Motor neuron (in vitro differentiated cells): ENCODE data around the gene TEAD4. TPM values are rescaled to one million over a fixed set of nuclear protein-coding genes. Genes with fewer than 3 reads are reported as not detected.
"Not testable (repeated sequence)": the region's sequence is repeated elsewhere in the genome, so short reads cannot be mapped to it uniquely, and the experiment has no call there.

Experiments used
- ATAC-seq, 8 experiments: fragments of 200-7000 bp; cut with Tn5 transposase; replicated peaks in 6 of 8; 2 replicates each; pipeline ENCODE4 v1.8.0; 2021; ENCODE audit warnings: mild to moderate bottlenecking in 8 of 8, moderate library complexity in 8 of 8
- H3K27ac ChIP-seq, 2 donors: fragments of 250-450 bp; sonication (Bioruptor Pico); 2 replicates each; pipeline ENCODE4 v1.9.0; 2021; ENCODE audit warnings: antibody characterized with exemption in 2 of 2, mild to moderate bottlenecking in 2 of 2, moderate library complexity in 1 of 2
- H3K4me1 ChIP-seq, 2 donors: fragments of 250-450 bp; sonication (Bioruptor Pico); replicated peaks in 1 of 2; 2 replicates each; pipeline ENCODE4 v1.6.1; 2021; ENCODE audit warnings: antibody characterized with exemption in 2 of 2, mild to moderate bottlenecking in 2 of 2, moderate library complexity in 1 of 2
- H3K4me3 ChIP-seq, 5 donors: fragments of 250-450 bp; sonication (Bioruptor Pico); 2 replicates each; pipeline ENCODE4 v1.9.0; 2021; ENCODE audit warnings: antibody characterized with exemption in 5 of 5, mild to moderate bottlenecking in 5 of 5, moderate library complexity in 4 of 5
- WGBS, 10 experiments: fragments of 450-650 bp; shearing (Covaris generic); methylation state at CpG; one replicate each; pipeline ENCODE4 v1.0.0; 2022; 5-methylcytosine and 5-hydroxymethylcytosine counted together
- in situ Hi-C, 9 experiments: fragments of 400-800 bp; cut with MboI; loops; one replicate each; pipeline ENCODE4 v1.15.0; 2021; ENCODE audit warnings: low sequenced_read_pairs in 9 of 9, low pct_unique_long_range_greater_than_20kb in 2 of 9; ENCODE audit not compliant: unreplicated experiment in 9 of 9
- total RNA-seq, 8 experiments: library from RNA; unstranded; fragments of 300-600 nt; gene quantifications; 2 replicates each; pipeline versions ENCODE4 v1.2.3 to v1.2.4, GENCODE V29; 2022

TEAD4 gene
- total RNA-seq, 8 experiments from 2014 or later = 0.98 to 21.0 (median 9.1) TPM

DNA sequence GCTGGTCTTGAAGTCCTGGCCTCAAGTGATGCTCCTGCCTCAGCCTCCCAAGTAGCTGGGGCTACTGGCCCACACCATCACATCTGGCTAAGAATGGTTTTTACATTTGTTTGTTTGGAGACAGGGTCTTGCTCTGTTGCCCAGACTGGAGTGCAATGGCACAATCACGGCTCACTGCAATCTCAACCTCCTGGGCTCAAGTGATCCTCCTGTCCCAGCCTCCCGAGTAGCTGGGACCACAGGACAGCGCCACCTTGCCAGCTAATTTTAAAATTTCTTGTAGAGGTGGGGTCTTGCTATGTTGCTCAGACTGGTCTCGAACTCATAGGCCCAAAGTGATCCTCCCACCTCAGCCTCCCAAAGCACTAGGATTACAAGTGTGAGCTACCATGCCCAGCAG is 89.3 kb downstream of the TEAD4 start:
- 80 to 100% (median 100%) methylated on average over 1 of the region's 4 CpGs; no CpG with 5 or more reads in 7 of the 10 experiments for WGBS, 10 experiments
- no peaks in the 10 kb centered on the region for H3K4me1 ChIP-seq
- no peak overlapping the region for H3K4me3 ChIP-seq
- H3K27ac ChIP-seq = no peak overlapping the region
- in situ Hi-C loops = loop anchor here in 5 of 9 experiments (25.0 kb wide), 2 partner anchors 186 to 211 kb away; partner anchors contain the start of genes TEX52 (in 4 of the 5) and NRIP2 (in 1 of the 5)
- ATAC-seq = no peak

DNA sequence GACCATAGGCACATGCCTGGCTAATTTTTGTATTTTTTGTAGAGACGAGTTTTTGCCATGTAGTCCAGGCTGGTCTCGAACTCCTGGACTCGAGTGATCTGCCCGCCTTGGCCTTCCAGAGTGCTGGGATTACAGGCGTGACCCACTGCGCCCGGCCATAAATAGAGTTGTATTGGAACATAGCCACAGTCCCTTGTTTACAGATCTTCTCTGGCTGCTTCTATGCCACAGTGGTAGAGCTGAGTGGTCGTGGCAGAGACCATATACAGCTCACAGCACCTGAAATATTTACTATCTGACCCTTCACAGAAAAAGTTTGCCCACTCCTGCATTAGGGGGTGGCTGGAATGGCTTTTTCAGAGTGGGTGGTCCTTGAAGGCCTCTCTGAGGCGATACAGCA is 90.0 kb downstream of the TEAD4 start:
- in situ Hi-C loops = loop anchor here in 5 of 9 experiments (25.0 kb wide), 2 partner anchors 187 to 212 kb away; partner anchors contain the start of genes TEX52 (in 4 of the 5) and NRIP2 (in 1 of the 5)
- Histone ChIP-seq H3K27ac (no peak overlapping the region), H3K4me3 (no peak overlapping the region), H3K4me1 (no peaks in the 10 kb centered on the region)
- ATAC-seq = no peak
- WGBS, 10 experiments = 60 to 93% (median 83%) methylated on average over 2 to 8 of the region's 9 CpGs; no CpG with 5 or more reads in 4 of the 10 experiments

DNA sequence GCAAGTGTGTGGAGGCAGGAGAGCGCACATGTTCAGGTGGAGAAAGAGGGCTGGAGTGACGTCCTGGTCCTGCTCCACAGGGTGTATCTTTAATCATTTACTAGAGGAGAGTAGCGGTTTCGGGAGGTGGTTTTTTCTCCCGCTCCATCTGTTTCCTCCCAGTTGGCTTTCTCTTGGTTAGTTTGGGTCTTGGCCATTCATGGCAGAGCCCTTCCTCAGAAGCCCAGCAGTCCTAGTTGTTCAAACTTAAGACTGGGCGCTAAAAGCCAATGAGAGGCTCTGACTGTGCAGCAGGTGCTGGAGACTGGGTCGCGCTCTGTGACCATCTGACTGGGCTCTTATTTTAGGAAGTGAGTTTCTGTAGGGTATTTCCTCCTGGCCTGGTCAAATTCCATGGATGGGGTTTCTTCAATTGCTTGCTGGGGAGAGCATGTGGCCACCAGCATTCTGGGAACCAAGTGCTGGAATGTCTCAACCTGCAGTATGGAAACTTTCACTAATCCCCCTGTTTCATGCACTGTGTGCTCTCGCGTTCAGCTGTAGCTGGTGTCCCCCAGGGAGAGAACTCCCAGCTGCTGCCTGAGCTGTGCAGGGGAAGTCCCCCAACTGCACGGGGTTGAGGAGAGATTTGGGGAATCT is 90.5 kb downstream of the TEAD4 start:
- Histone ChIP-seq H3K4me3 (no peak overlapping the region), H3K4me1 (no peaks in the 10 kb centered on the region), H3K27ac (no peak overlapping the region)
- ATAC-seq = no peak
- in situ Hi-C loops = loop anchor here in 5 of 9 experiments (25.0 kb wide), 2 partner anchors 187 to 212 kb away; partner anchors contain the start of genes TEX52 (in 4 of the 5) and NRIP2 (in 1 of the 5)
- WGBS, 10 experiments = 50 to 92% (median 79%) methylated on average over 1 to 9 of the region's 11 CpGs; no CpG with 5 or more reads in 2 of the 10 experiments

DNA sequence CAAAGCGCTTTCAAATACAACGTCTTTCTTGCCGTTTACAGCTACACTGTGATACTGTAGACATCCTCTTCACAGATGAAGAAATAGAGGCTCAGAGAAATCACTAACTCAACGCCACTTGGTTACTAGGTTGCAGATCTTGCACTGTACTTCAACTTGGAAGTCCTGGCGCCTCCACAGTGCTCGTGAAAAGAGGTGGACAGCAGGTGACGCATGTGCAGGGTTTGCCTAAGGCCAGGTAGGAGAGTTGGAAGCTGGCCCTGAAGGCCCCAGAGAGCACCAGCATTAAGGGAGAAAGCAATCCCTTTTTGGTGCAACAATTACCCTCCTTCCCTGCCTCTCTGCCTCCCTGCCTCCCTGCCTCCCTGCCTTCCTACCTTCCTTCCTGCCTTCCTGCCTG is 95.2 kb downstream of the TEAD4 start:
- WGBS, 10 experiments = 71 to 100% (median 96%) methylated on average over 1 to 7 of the region's 7 CpGs; no CpG with 5 or more reads in 5 of the 10 experiments
- Histone ChIP-seq H3K4me3 (no peak overlapping the region), H3K27ac (no peak overlapping the region), H3K4me1 (no peaks in the 10 kb centered on the region)
- ATAC-seq = no peak
- in situ Hi-C loops = no loop called here

DNA sequence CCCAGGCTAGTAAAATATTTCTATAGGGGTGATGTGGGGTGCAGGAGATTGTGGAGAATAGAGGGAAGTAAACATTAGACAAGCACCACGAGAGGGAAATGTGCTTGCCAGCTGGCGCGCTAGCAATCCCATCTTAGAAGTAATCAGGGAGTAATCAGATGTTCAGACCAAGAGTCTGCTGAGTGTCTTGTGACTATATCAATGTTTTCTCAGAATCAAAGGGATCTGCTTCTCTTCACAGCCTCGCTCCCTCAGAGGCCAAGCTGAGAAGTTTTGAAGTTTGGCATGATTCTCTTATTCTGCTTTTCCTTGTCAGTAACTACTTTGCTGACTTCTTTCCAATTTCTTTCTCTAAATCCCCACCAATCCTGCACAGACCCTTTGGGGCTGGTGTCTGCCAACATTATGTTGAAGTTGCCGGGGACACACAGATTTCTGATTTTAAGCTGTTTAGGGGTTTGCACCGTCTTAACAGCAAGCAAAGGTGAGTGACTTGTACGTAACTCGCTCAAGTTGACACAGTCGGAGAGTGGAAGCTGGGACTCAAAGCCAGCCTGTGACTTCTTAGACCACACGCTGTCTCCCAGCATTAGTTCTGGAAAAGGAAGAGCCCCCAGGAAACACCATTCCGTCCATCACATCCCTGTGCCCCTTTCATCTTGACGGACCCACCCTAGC is 96.0 kb downstream of the TEAD4 start:
- in situ Hi-C loops = no loop called here
- Histone ChIP-seq H3K4me1 (no peaks in the 10 kb centered on the region), H3K4me3 (no peak overlapping the region), H3K27ac (no peak overlapping the region)
- peak in 2 of 8 experiments; percentile 25 to 32 for ATAC-seq
- 20 to 95% (median 78%) methylated on average over 2 to 11 of the region's 12 CpGs for WGBS, 10 experiments

DNA sequence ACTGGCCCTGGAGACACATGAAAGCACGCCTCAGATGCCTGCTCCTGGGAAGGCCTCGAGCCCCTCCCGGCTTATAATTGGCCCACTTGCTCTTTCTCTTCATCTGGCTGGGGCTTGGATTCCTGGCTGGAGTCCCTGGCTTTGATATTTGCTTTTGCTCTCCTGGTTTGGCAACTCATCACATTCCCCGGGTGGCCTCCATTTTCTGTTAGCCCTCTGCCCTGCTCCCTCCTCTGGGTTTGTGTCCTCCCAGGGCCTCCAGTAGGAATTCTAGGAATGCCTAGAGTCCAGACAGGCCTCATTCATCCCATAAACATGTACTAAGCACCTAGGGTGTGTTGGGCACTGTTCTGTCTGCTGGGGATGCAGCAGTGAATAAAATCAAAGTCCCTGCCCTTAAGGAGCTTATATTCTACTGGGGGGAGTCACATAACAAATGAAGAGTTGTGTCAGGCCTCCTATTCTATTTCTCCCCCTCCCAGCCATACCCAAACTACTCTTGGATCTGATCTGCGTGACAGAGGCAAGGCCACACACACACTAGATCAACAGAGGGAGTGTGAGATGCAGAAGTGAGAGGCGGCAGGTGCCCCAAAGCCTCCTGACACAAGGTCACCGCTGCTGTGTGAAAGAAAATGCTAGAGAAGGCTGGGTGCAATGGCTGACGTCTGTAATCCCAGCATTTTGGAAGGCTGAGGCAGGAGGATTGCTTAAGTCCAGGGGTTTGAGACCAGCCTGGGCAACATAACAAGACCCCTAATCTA is 96.7 kb downstream of the TEAD4 start:
- H3K4me1 ChIP-seq = no peaks in the 10 kb centered on the region
- peak in 1 of 8 experiments; percentile 74 for ATAC-seq
- no peak overlapping the region for H3K27ac ChIP-seq
- in situ Hi-C loops = no loop called here
- no peak overlapping the region for H3K4me3 ChIP-seq
- 30 to 92% (median 67%) methylated on average over 1 to 7 of the region's 8 CpGs; no CpG with 5 or more reads in 2 of the 10 experiments for WGBS, 10 experiments

DNA sequence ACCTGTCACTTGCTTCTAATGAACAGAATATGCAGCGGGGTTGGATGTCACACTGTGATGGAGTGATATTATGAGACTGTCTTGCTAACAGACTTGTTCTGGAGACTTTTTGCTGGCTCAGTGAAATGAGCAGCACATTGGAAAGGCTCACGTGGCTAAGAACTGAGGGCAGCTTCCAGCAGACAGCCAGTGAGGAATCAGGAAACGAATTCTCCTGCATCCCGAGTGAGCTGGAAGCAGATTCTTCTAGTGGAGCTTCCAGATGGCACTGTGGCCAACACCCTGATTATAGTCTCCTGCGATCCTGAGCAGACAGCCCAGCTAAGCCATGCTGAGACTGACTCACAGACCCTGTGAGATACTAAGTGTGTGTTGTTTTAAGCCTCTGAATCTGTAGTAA is 101.9 kb downstream of the TEAD4 start:
- in situ Hi-C loops = no loop called here
- Histone ChIP-seq H3K4me3 (no peak overlapping the region), H3K27ac (no peak overlapping the region), H3K4me1 (no peaks in the 10 kb centered on the region)
- 0 to 67% (median 58%) methylated on average over 1 to 5 of the region's 5 CpGs; no CpG with 5 or more reads in 3 of the 10 experiments for WGBS, 10 experiments
- peak in 7 of 8 experiments; percentile 16 to 99 (median 64) for ATAC-seq

DNA sequence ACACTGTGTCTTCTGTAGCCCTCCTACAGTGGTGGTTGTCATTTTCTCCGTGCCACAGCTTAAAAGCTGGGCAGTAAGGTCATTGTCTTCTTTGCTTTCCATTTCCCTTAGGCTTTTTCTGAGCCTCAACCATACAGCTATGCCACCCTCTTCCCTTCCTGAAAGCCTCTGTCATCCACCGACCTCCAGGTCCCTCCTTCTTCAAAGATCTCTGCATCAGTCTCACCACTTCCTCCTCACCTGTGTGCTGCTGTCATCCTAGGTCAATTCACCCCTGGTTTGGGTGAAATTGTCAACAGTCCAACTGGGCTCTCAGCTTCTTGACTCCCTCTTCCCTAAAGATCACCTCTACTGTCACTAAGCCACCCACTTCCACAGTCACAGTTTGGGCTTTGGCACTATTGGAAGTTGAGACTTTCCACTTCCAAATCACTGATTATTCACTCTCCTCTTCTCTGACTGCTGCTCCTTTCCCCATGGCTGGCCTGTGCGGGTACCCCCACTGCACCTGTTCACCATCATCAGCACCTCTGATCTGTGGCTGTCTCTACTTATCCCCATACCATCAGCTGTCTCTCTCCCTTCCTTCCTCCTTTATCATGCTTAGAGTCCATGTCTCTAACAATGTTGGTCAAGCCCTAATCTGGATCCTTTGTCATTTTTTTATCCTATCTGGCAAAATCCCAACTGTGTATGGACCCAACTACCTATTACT is 102.5 kb downstream of the TEAD4 start:
- Histone ChIP-seq H3K4me3 (no peak overlapping the region), H3K27ac (no peak overlapping the region), H3K4me1 (no peaks in the 10 kb centered on the region)
- peak in 1 of 8 experiments; percentile 3 for ATAC-seq
- in situ Hi-C loops = no loop called here
- 13 to 92% (median 52%) methylated on average over 1 to 3 of the region's 3 CpGs; no CpG with 5 or more reads in 2 of the 10 experiments for WGBS, 10 experiments

DNA sequence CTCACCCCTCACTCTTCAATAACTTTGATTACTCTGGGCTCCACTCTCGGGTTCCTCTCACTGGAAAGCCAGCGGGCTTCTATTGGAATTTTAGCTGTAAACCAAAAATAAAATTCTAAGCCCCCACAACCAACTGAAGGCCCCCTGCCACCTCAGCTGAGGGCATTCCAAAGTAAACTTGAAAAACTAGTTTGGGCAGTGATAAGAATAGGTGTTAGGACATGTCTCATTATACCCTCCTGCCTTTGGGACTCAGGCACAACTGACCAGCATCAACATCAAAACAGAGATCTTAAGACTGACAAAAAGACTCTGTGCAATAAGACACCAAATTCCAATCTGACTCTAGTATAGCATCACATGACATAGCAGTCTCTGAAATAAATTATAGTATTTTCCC is 106.1 kb downstream of the TEAD4 start:
- ATAC-seq = no peak
- H3K27ac ChIP-seq = no peak overlapping the region
- H3K4me1 ChIP-seq = no peaks in the 10 kb centered on the region
- WGBS, 10 experiments = 50 to 100% (median 77%) methylated on average over 1 to 2 of the region's 2 CpGs; no CpG with 5 or more reads in 4 of the 10 experiments
- in situ Hi-C loops = no loop called here
- H3K4me3 ChIP-seq = no peak overlapping the region

DNA sequence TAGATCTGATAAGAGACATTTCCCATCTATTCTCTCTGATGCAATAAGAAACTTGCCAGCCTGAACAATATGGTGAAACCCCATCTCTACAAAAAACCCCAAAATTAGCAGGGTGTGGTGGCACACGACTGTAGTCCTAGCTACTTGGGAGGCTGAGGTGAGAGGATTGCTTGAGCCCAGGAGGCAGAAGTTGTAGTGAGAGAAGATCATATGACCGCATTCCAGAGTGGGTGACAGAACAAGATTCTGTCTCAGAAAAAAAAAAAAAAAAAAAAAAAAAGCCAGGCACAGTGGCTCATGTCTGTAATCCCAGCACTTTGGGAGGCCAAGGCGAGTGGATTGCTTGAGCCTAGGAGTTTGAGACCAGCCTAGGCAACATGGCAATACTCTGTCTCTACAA is 106.6 kb downstream of the TEAD4 start:
- H3K4me1 ChIP-seq, ATAC-seq, H3K27ac ChIP-seq, in situ Hi-C loops, H3K4me3 ChIP-seq: not testable (repeated sequence)
- WGBS, 10 experiments = 0 to 94% (median 67%) methylated on average over 1 to 3 of the region's 3 CpGs; no CpG with 5 or more reads in 5 of the 10 experiments

DNA sequence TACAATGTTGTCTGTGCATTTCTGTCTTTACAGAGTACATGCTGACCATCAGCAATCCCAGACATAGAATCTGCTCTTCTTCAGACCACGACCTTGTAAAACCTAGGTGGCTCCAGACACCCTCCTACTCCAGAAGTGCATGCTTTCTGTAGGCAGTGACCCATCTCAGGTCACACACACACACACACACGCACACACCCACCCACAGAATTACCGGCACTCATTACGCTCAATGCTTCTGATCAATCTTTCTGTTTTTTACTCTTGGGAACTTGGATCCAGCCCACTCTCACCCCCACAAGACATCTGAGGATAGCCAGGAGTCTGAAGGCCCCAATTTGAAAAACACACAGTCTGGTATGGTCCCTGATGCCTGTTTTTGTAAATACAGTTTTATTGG is 110.5 kb downstream of the TEAD4 start:
- H3K4me1 ChIP-seq = peaks cover 3 to 6% of the 10 kb centered on the region in 2 donors
- H3K4me3 ChIP-seq = no peak overlapping the region
- in situ Hi-C loops = loop anchor here in 1 of 9 experiments (10.0 kb wide), 1 partner anchor 205 kb away; no protein-coding TSS in a partner anchor
- no peak overlapping the region for H3K27ac ChIP-seq
- 20 to 90% (median 67%) methylated on average over 1 to 4 of the region's 4 CpGs; no CpG with 5 or more reads in 1 of the 10 experiments for WGBS, 10 experiments
- ATAC-seq = no peak

DNA sequence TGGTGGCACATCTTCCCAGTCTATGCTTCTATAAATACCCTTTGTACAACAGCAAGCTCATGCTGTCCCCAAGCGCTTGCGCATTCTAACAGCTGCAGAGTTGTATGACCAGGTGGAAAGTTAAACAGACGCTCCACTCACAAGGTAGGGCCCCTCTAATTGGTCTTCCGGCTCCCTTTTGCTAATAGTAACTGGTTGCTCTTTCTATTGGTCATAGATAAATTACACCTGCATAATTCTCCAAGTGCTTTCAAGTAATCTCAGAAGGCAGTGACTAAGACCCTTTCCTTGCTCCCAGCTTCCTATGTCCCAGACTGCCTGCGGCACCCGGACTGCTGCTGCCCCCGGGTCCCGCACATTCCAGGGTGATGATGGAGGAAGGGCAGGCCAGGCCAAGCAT is 111.9 kb downstream of the TEAD4 start:
- in situ Hi-C loops = loop anchor here in 1 of 9 experiments (10.0 kb wide), 1 partner anchor 204 kb away; no protein-coding TSS in a partner anchor
- no peak for ATAC-seq
- Histone ChIP-seq H3K27ac (no peak overlapping the region), H3K4me3 (no peak overlapping the region), H3K4me1 (peaks cover 4 to 6% of the 10 kb centered on the region in 2 donors)
- WGBS, 10 experiments = 67 to 100% (median 91%) methylated on average over 1 to 4 of the region's 8 CpGs; no CpG with 5 or more reads in 2 of the 10 experiments
